T-cell (primary cell): ENCODE data around the gene RASSF6. TPM values are rescaled to one million over a fixed set of nuclear protein-coding genes. Genes with fewer than 3 reads are reported as not detected.

Experiments used
- ATAC-seq, 4 experiments: fragments of 200-7000 bp in 3 of 4; fragments of 150-1000 bp in 1 of 4; cut with Tn5 transposase; replicated peaks in 1 of 4; 1 replicate in 3 of 4; 2 replicates in 1 of 4; pipeline ENCODE4 v1.10.0; 2021; ENCODE audit warnings: moderate library complexity in 3 of 4, mild to moderate bottlenecking in 2 of 4, moderate number of reproducible peaks in 1 of 4
- CTCF ChIA-PET, 2 donors: fragments of 300-600 bp; sonication (Branson Sonifier 250); formaldehyde crosslinking; loops; one replicate each; lab custom pipeline; 2022; ENCODE audit warnings: antibody characterized with exemption in 2 of 2; lab: Charles Lee
- POLR2A ChIA-PET, 2 donors: fragments of 300-600 bp; sonication (Branson Sonifier 250); formaldehyde crosslinking; loops; one replicate each; lab custom pipeline; 2022; ENCODE audit warnings: antibody characterized with exemption in 2 of 2; lab: Charles Lee
- DNase-seq, 35 experiments: peaks; one replicate each; pipeline versions ENCODE4 v3.0.0 to v3.0.0-alpha.2; 2013 to 2023
- H3K27ac ChIP-seq: one replicate; pipeline ENCODE4 v1.5.1; 2013; ENCODE audit warnings: low read length
- H3K27me3 ChIP-seq, 2 experiments: replicated peaks in 1 of 2; 1 replicate in 1 of 2; 2 replicates in 1 of 2; pipeline versions ENCODE4 v1.6.1 to v1.7.0; 2013; ENCODE audit warnings: low read length in 1 of 2, mixed read lengths in 1 of 2; ENCODE audit not compliant: control insufficient read depth in 2 of 2, insufficient read depth in 2 of 2; ENCODE audit errors: extremely low read depth in 1 of 2
- H3K36me3 ChIP-seq, 2 donors: 1 replicate in 1 of 2; 2 replicates in 1 of 2; pipeline versions ENCODE4 v1.6.1 to v1.7.0; 2013; ENCODE audit warnings: low read length in 1 of 2; ENCODE audit not compliant: control insufficient read depth in 2 of 2, insufficient read depth in 1 of 2; ENCODE audit errors: extremely low read depth in 1 of 2
- H3K4me1 ChIP-seq, 2 experiments: 1 replicate in 1 of 2; 2 replicates in 1 of 2; pipeline versions ENCODE4 v1.6.1 to v1.7.0; 2013; ENCODE audit warnings: low read length in 2 of 2, mixed read lengths in 1 of 2; ENCODE audit not compliant: insufficient read depth in 2 of 2, control insufficient read depth in 1 of 2; ENCODE audit errors: extremely low read depth in 1 of 2
- H3K4me3 ChIP-seq, 2 donors: 1 replicate in 1 of 2; 2 replicates in 1 of 2; pipeline versions ENCODE4 v1.5.1 to v1.7.0; 2013; ENCODE audit warnings: mild to moderate bottlenecking in 2 of 2, low read length in 1 of 2, moderate library complexity in 1 of 2; ENCODE audit not compliant: control insufficient read depth in 1 of 2; ENCODE audit errors: extremely low read depth in 1 of 2
- H3K9me3 ChIP-seq: 2 replicates; pipeline ENCODE4 v1.7.0; 2013
- H3K27ac Mint-ChIP-seq, 2 donors: one replicate each; pipeline ENCODE4 v1.8.0; 2020 to 2021; ENCODE audit warnings: mild to moderate bottlenecking in 2 of 2, mixed read lengths in 2 of 2
- H3K27me3 Mint-ChIP-seq, 2 donors: one replicate each; pipeline ENCODE4 v1.8.0; 2021 to 2022; ENCODE audit warnings: mixed read lengths in 2 of 2
- H3K36me3 Mint-ChIP-seq: one replicate; pipeline ENCODE4 v1.8.0; 2021; ENCODE audit warnings: mixed read lengths
- H3K4me1 Mint-ChIP-seq, 3 donors: one replicate each; pipeline ENCODE4 v1.8.0; 2020 to 2022; ENCODE audit warnings: mixed read lengths in 3 of 3, mild to moderate bottlenecking in 1 of 3
- H3K4me3 Mint-ChIP-seq, 3 donors: one replicate each; pipeline ENCODE4 v1.8.0; 2020 to 2022; ENCODE audit warnings: mild to moderate bottlenecking in 3 of 3, mixed read lengths in 3 of 3, moderate library complexity in 3 of 3
- H3K9me3 Mint-ChIP-seq, 3 donors: one replicate each; pipeline ENCODE4 v1.8.0; 2020 to 2022; ENCODE audit warnings: mixed read lengths in 3 of 3
- WGBS: methylation state at CpG from one replicate; pipeline ENCODE4 v1.1.5; 2013; ENCODE audit warnings: missing lambda C conversion rate; ENCODE audit not compliant: insufficient coverage; 5-methylcytosine and 5-hydroxymethylcytosine counted together
- total RNA-seq, 35 experiments: library from RNA in 6 of 35; stranded (reverse) in 6 of 35; fragments of 120-200 nt in 1 of 35; gene quantifications; one replicate each; pipeline versions ENCODE4 v1.2.1 to v1.2.4 and lab custom pipeline; 2013 to 2026

RASSF6 gene
- total RNA-seq, 5 donors from 2014 or later (not counting 1 experiment from before 2014, with no cell fraction given) = 0.25 to 1.1 (median 0.47) TPM

DNA sequence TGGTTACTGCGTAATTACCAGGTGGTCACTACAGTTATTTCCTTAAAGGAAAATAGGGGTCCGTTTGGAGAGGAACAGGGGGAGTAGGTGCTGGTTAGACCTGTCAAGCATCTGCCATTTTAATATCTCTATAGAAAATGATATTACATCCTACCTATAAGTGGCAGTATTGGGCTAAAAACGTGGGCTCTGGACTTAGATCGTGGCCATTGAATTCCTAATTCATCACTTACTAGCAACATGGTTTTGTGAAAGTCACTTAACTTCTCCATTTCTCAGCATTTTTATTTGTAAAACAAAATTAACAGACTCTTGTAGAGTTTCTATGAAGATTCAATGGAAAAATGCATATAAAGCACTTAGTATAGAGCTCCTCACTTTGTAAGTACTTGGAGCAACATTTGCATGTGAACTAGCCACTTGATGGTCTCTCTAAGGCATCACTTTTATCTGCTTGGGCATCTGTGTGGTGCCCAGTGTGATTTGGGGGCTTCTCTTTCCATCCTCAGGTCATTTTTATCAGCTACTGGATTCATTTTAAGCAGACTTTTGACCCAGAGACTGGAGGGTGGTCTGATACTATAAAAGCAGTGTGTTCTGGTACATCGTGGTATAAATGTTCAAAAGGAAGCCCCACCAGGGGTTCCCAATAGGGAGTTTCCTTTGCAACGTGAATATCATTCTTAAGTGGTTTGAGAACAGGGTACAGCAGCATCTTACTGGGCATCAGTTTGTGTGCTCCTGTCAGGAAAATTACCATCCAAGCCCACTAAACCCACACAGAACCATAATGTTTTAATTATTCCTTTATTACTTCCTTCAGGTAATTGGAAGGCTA lies 42.7 kb upstream of the RASSF6 start:
- CTCF ChIA-PET = no interaction called here
- POLR2A ChIA-PET = no interaction called here
- ATAC-seq (no peak), DNase-seq (no peak)
- H3K4me1 Mint-ChIP-seq = no peaks in the 10 kb centered on the region
- H3K9me3 Mint-ChIP-seq = no peaks in the 10 kb centered on the region
- H3K36me3 Mint-ChIP-seq = no peaks in the 10 kb centered on the region
- WGBS = no CpG with 5 or more reads among the region's 6 CpGs
- Histone ChIP-seq H3K9me3 (no peaks in the 10 kb centered on the region), H3K27ac (no peak overlapping the region), H3K4me3 (no peak overlapping the region), H3K36me3 (no peaks in the 10 kb centered on the region), H3K4me1 (no peaks in the 10 kb centered on the region), H3K27me3 (no peaks in the 10 kb centered on the region)
- H3K27ac Mint-ChIP-seq = no peak overlapping the region
- H3K27me3 Mint-ChIP-seq = no peaks in the 10 kb centered on the region
- H3K4me3 Mint-ChIP-seq = no peak overlapping the region

- no peaks in the 10 kb centered on the region for H3K4me1 Mint-ChIP-seq
- ChIA-PET POLR2A (no interaction called here), CTCF (no interaction called here)
- no peaks in the 10 kb centered on the region for H3K27me3 ChIP-seq
- no peaks in the 10 kb centered on the region for H3K4me1 ChIP-seq
- no peak overlapping the region for H3K27ac Mint-ChIP-seq
- WGBS = no CpG with 5 or more reads among the region's 2 CpGs
- H3K4me3 ChIP-seq = no peak overlapping the region
- no peak for DNase-seq
- ATAC-seq = no peak
- no peak overlapping the region for H3K27ac ChIP-seq
- no peaks in the 10 kb centered on the region for H3K36me3 ChIP-seq
- H3K4me3 Mint-ChIP-seq = no peak overlapping the region
- no peaks in the 10 kb centered on the region for H3K9me3 ChIP-seq
- H3K27me3 Mint-ChIP-seq = no peaks in the 10 kb centered on the region
- H3K36me3 Mint-ChIP-seq = no peaks in the 10 kb centered on the region
- no peaks in the 10 kb centered on the region for H3K9me3 Mint-ChIP-seq
These were observed 41.4 kb upstream of the RASSF6 start for GRCh38 chr4:73661646-73662119.

- no peaks in the 10 kb centered on the region for H3K9me3 Mint-ChIP-seq
- CTCF ChIA-PET = no interaction called here
- no CpG with 5 or more reads among the region's 3 CpGs for WGBS
- H3K36me3 Mint-ChIP-seq = no peaks in the 10 kb centered on the region
- H3K27me3 Mint-ChIP-seq = no peaks in the 10 kb centered on the region
- no peak overlapping the region for H3K4me3 ChIP-seq
- H3K4me1 Mint-ChIP-seq = no peaks in the 10 kb centered on the region
- no peak for ATAC-seq
- H3K4me3 Mint-ChIP-seq = no peak overlapping the region
- H3K36me3 ChIP-seq = no peaks in the 10 kb centered on the region
- no peak for DNase-seq
- no peaks in the 10 kb centered on the region for H3K27me3 ChIP-seq
- POLR2A ChIA-PET = no interaction called here
- H3K9me3 ChIP-seq = no peaks in the 10 kb centered on the region
- H3K27ac Mint-ChIP-seq = no peak overlapping the region
- no peaks in the 10 kb centered on the region for H3K4me1 ChIP-seq
- no peak overlapping the region for H3K27ac ChIP-seq
These were observed 40.6 kb upstream of the RASSF6 start for GRCh38 chr4:73660808-73661207.

- Mint-ChIP-seq H3K4me3 (no peak overlapping the region), H3K27ac (no peak overlapping the region), H3K4me1 (no peaks in the 10 kb centered on the region), H3K27me3 (peaks cover 0 to 2% of the 10 kb centered on the region in 2 donors), H3K36me3 (no peaks in the 10 kb centered on the region), H3K9me3 (no peaks in the 10 kb centered on the region)
- WGBS = no CpG with 5 or more reads among the region's 7 CpGs
- DNase-seq = peak in 6 of 35 experiments; percentile 0 to 54 (median 1)
- Histone ChIP-seq H3K4me1 (no peaks in the 10 kb centered on the region), H3K4me3 (no peak overlapping the region), H3K27ac (no peak overlapping the region), H3K36me3 (no peaks in the 10 kb centered on the region), H3K27me3 (no peaks in the 10 kb centered on the region), H3K9me3 (no peaks in the 10 kb centered on the region)
- peak in 2 of 4 experiments; percentile 22 to 48 for ATAC-seq
- ChIA-PET POLR2A (no interaction called here), CTCF (interaction anchor here in 1 of 2 donors (0.6 to 1.4 kb wide), 2 partner anchors 60 to 298 kb away, joined by 3 read pairs; no protein-coding TSS in a partner anchor)
These were observed 33.5 kb upstream of the RASSF6 start for GRCh38 chr4:73653695-73654106.

- Mint-ChIP-seq H3K27me3 (peaks cover 2 to 3% of the 10 kb centered on the region in 2 donors), H3K27ac (no peak overlapping the region), H3K4me1 (no peaks in the 10 kb centered on the region), H3K9me3 (peaks cover 0 to 6% (median 0%) of the 10 kb centered on the region in 3 donors), H3K36me3 (no peaks in the 10 kb centered on the region), H3K4me3 (no peak overlapping the region)
- Histone ChIP-seq H3K9me3 (no peaks in the 10 kb centered on the region), H3K27ac (no peak overlapping the region), H3K4me3 (no peak overlapping the region), H3K36me3 (no peaks in the 10 kb centered on the region), H3K4me1 (no peaks in the 10 kb centered on the region), H3K27me3 (peaks cover 0 to 6% of the 10 kb centered on the region in 2 experiments)
- ChIA-PET CTCF (interaction anchor here in 1 of 2 donors (0.6 kb wide), 1 partner anchor 92 kb away, joined by 3 read pairs; no protein-coding TSS in a partner anchor), POLR2A (no interaction called here)
- no CpG with 5 or more reads among the region's 3 CpGs for WGBS
- ATAC-seq = no peak
- DNase-seq = no peak
These were observed 30.0 kb upstream of the RASSF6 start for GRCh38 chr4:73650250-73650649.

DNA sequence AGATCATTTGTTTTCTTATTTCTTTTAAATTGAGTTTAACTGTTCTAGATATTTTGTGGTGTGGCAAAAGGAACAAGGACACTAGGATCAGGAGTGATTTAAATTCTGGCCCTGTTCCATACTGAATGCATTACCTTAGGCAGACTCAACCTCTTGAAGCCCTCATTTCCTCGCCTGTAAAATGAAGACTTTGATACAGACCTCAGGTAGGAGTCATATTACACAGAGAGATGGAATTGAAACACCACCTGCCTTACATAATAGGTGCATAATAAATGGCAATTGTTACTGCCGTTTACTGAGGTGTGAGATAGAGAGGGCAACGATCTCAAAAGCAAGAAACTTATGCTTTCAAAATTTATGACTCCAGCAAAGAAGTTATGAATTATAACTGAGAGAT lies 28.2 kb upstream of the RASSF6 start:
- ChIA-PET POLR2A (no interaction called here), CTCF (no interaction called here)
- Histone ChIP-seq H3K27ac (no peak overlapping the region), H3K4me1 (no peaks in the 10 kb centered on the region), H3K36me3 (no peaks in the 10 kb centered on the region), H3K4me3 (no peak overlapping the region), H3K9me3 (no peaks in the 10 kb centered on the region), H3K27me3 (peaks cover 0 to 6% of the 10 kb centered on the region in 2 experiments)
- Mint-ChIP-seq H3K27ac (no peak overlapping the region), H3K4me3 (no peak overlapping the region), H3K4me1 (no peaks in the 10 kb centered on the region), H3K27me3 (peaks cover 0 to 3% of the 10 kb centered on the region in 2 donors), H3K36me3 (no peaks in the 10 kb centered on the region), H3K9me3 (peaks cover 0 to 9% (median 0%) of the 10 kb centered on the region in 3 donors)
- ATAC-seq = no peak
- WGBS = no CpG with 5 or more reads among the region's 3 CpGs
- no peak for DNase-seq
